Measurements from ENCODE around the gene GNB4. TPM values are rescaled to one million over a fixed set of nuclear protein-coding genes. Genes with fewer than 3 reads are reported as not detected.

Gene GNB4
- total RNA-seq, 1 donor from 2014 or later = 11.9 TPM

DNA sequence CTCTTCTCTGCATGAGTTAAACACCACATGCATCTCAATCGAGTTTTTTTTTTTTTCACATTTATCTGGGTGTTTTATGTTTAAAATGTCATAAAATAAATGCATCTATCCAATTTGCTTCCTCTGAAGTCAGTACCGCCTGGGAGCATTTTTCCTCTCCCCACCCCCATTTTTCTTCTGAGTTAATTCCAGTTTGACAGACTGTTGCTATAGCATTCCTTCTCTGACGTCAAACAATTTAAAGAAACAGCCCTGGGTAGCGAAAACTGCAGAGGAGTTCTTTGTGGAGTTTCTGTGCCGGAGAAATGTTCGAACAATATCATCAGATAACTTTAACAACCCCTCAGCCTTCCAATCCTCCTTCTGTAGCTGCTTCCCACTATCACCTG is 900 bp upstream of the GNB4 start:
- peak overlapping the region; percentile 82 for H3K4me3 ChIP-seq
- no peaks in the 10 kb centered on the region for H3K27me3 ChIP-seq (ENCODE audit: low read depth)
- H3K36me3 ChIP-seq = no peaks in the 10 kb centered on the region
- intact Hi-C loops (cut with micrococcal nuclease) = no loop called here
- TF ChIP-seq, protein P1, sequence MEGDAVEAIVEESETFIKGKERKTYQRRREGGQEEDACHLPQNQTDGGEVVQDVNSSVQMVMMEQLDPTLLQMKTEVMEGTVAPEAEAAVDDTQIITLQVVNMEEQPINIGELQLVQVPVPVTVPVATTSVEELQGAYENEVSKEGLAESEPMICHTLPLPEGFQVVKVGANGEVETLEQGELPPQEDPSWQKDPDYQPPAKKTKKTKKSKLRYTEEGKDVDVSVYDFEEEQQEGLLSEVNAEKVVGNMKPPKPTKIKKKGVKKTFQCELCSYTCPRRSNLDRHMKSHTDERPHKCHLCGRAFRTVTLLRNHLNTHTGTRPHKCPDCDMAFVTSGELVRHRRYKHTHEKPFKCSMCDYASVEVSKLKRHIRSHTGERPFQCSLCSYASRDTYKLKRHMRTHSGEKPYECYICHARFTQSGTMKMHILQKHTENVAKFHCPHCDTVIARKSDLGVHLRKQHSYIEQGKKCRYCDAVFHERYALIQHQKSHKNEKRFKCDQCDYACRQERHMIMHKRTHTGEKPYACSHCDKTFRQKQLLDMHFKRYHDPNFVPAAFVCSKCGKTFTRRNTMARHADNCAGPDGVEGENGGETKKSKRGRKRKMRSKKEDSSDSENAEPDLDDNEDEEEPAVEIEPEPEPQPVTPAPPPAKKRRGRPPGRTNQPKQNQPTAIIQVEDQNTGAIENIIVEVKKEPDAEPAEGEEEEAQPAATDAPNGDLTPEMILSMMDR (IDR thresholded peaks at IDR 0.05; ENCODE audit: borderline replicate concordance) = no peak
- H3K27ac ChIP-seq (replicated peaks) = peak overlapping the region; percentile 96
- H3K9me3 ChIP-seq (replicated peaks) = no peaks in the 10 kb centered on the region
- DNase-seq = no peak
- peaks cover 55% of the 10 kb centered on the region for H3K4me1 ChIP-seq

DNA sequence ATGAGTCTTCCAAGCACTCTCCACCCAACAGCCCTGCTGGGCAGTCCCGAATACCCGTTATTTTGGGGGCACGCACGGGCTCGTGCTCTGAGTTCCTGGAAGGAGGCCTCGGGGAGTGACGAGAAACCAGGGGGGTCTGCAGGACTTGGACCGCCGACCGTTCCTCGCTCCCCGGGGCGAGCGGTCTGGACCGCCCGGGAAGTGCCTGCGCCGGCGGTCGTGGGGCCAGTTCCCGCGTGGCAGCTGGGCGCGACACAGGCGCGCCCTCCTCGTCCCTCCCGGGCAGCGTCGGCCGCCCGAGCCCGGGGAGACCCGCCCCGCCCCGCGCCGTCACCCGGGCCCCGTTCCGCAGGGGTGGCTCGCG is 387 bp downstream of the GNB4 start:
- Histone ChIP-seq H3K9me3 (replicated peaks) (no peaks in the 10 kb centered on the region), H3K4me3 (peak overlapping the region; percentile 82), H3K27ac (replicated peaks) (peak overlapping the region; percentile 96), H3K27me3 (ENCODE audit: low read depth) (no peaks in the 10 kb centered on the region), H3K36me3 (no peaks in the 10 kb centered on the region), H3K4me1 (peaks cover 68% of the 10 kb centered on the region)
- no peak for DNase-seq
- TF ChIP-seq, protein P1 (IDR thresholded peaks at IDR 0.05; ENCODE audit: borderline replicate concordance) = no peak
- intact Hi-C loops (cut with micrococcal nuclease) = no loop called here

DNA sequence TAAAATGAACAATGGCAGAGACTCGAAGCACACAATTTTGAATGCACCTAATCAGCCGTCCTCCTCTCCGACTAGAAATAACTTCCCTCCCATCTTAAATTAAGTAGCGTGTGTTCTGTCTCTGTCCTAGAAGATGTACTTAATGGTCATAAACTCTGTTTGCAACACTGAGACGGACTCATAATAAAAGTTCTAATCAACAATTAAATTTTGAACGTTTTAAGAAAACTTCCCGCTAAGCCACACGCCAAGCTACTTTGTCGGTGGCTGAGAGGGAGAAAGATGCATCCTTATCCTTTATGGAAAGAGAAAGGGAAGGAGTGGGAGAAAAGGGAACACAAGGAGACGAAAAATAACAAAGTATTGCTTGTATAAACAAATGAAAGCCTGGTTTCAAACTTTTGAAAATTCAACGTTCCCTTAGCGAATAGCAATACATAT is 989 bp downstream of the GNB4 start:
- Histone ChIP-seq H3K27ac (replicated peaks) (peak overlapping the region; percentile 96), H3K36me3 (no peaks in the 10 kb centered on the region), H3K4me1 (peaks cover 69% of the 10 kb centered on the region), H3K4me3 (peak overlapping the region; percentile 82), H3K27me3 (ENCODE audit: low read depth) (no peaks in the 10 kb centered on the region), H3K9me3 (replicated peaks) (no peaks in the 10 kb centered on the region)
- TF ChIP-seq, protein P1 (IDR thresholded peaks at IDR 0.05; ENCODE audit: borderline replicate concordance) = no peak
- intact Hi-C loops (cut with micrococcal nuclease) = no loop called here
- no peak for DNase-seq

DNA sequence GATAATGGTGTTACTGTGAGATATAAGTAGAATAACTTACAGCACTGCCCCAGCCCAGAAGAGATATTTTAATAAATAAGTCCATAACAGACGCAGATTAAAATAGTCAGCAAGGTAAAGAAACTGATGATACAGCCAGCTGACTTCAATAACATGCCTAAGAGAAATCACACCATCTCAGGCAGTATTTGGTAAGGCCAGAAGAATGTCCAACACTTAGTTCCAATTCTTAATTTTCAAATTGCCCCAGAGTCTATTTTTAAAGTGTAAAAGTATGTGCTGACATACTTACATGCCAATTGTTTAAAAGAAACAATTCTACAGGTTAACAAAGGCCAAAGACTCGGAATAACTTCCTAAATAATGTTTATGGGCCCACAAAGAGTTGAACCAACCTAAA is 1.6 kb downstream of the GNB4 start:
- H3K27ac ChIP-seq (replicated peaks) = peak overlapping the region; percentile 96
- no peaks in the 10 kb centered on the region for H3K9me3 ChIP-seq (replicated peaks)
- intact Hi-C loops (cut with micrococcal nuclease) = no loop called here
- peak overlapping the region; percentile 82 for H3K4me3 ChIP-seq
- H3K27me3 ChIP-seq (ENCODE audit: low read depth) = no peaks in the 10 kb centered on the region
- H3K36me3 ChIP-seq = no peaks in the 10 kb centered on the region
- H3K4me1 ChIP-seq = peaks cover 63% of the 10 kb centered on the region
- no peak for DNase-seq
- TF ChIP-seq, protein P1 (IDR thresholded peaks at IDR 0.05; ENCODE audit: borderline replicate concordance) = no peak

DNA sequence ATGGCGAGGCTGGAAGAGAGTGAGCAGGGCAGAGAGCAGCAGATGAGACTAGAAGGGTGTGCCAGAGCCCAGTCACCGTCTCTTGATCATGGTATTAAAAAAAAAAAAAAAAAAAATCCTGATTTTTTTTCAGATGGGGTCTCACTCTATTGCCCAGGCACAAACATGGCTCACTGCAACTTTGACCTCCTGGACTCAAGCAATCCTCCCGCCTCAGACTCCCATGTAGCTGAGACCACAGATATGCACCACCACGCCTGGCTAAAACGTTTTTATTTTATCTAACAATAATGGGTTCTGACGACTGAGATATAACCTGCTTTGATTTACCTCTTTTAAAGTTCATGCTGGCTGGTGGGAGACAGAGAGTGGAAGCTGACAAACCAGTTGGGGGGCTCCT is 4.0 kb downstream of the GNB4 start:
- Histone ChIP-seq H3K9me3 (replicated peaks) (no peaks in the 10 kb centered on the region), H3K27ac (replicated peaks) (no peak overlapping the region), H3K27me3 (ENCODE audit: low read depth) (no peaks in the 10 kb centered on the region), H3K4me1 (peaks cover 57% of the 10 kb centered on the region), H3K4me3 (no peak overlapping the region), H3K36me3 (no peaks in the 10 kb centered on the region)
- intact Hi-C loops (cut with micrococcal nuclease) = no loop called here
- TF ChIP-seq, protein P1 (IDR thresholded peaks at IDR 0.05; ENCODE audit: borderline replicate concordance) = no peak
- no peak for DNase-seq

DNA sequence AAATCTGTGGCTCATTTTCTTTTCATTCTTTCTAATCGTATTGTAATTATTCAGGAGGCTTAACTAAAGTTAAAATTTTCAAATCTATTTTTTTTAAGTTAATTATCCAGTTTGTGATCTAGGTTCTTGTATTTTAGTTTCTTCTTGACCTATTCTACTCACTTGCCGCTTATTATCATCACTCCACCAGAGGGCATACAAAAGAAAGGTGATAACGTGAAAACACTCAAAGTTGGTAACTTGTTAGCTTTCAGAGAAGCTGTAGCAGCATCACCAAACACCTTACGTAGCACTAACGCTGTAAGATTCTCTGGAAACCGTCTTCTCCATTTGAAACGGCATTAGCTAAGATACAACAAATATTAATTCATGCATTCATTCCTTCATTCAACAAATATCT is 4.8 kb downstream of the GNB4 start:
- Histone ChIP-seq H3K27ac (replicated peaks) (no peak overlapping the region), H3K27me3 (ENCODE audit: low read depth) (no peaks in the 10 kb centered on the region), H3K4me3 (no peak overlapping the region), H3K4me1 (peaks cover 50% of the 10 kb centered on the region), H3K9me3 (replicated peaks) (no peaks in the 10 kb centered on the region), H3K36me3 (no peaks in the 10 kb centered on the region)
- no peak for DNase-seq
- TF ChIP-seq, protein P1 (IDR thresholded peaks at IDR 0.05; ENCODE audit: borderline replicate concordance) = peak; percentile 48
- intact Hi-C loops (cut with micrococcal nuclease) = no loop called here

Data from left ventricle myocardium inferior (tissue), 1 donor.